ENCODE measurements around the gene CNGA1.
"Not testable (repeated sequence)": the region's sequence is repeated elsewhere in the genome, so short reads cannot be mapped to it uniquely, and the experiment has no call there.

The CNGA1 gene

GRCh38 chr4:47936336-47936735, 80.1 kb downstream of the CNGA1 start:
- no peak for FAIRE-seq
- no peak for TF ChIP-seq SPI1 (IDR thresholded peaks at IDR 0.05; ENCODE audit: low read depth, low read length)
- TF ChIP-seq TAF1 (IDR thresholded peaks at IDR 0.05; ENCODE audit: low read depth, low read length): no peak
- no peak for TF ChIP-seq POLR2AphosphoS5 (IDR thresholded peaks at IDR 0.05; ENCODE audit: low read depth, low read length)
- no peak for TF ChIP-seq POLR2A (IDR thresholded peaks at IDR 0.05; ENCODE audit: low read depth, low read length)
- TF ChIP-seq POU2F2 (IDR thresholded peaks at IDR 0.05; ENCODE audit: low read depth, low read length): no peak
- no peak for TF ChIP-seq PAX5 (IDR thresholded peaks at IDR 0.05; ENCODE audit: insufficient read depth, low read length, severe bottlenecking)

DNA sequence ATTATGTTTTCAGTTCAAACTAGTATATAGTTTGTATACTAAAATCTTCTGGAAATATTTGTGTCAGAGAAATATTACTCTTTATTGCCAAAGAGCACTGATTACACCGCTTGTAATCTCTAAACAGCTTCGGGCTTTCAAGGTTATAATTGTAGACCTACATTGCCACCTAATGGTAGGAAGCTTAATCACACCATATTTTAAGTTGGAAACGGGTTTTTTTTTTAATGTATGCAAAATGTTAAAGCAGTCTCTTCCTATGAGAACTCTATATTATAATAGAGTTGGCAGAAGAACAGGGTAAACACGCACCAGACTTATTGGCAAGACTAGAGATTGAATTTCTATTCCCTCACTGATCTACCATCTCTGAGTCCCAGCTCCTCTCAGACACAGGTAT, 82.6 kb downstream of the CNGA1 start:
- no peak for TF ChIP-seq POU2F2 (IDR thresholded peaks at IDR 0.05; ENCODE audit: low read depth, low read length)
- no peak for TF ChIP-seq PAX5 (IDR thresholded peaks at IDR 0.05; ENCODE audit: insufficient read depth, low read length, severe bottlenecking)
- no peak for TF ChIP-seq POLR2AphosphoS5 (IDR thresholded peaks at IDR 0.05; ENCODE audit: low read depth, low read length)
- TF ChIP-seq TAF1 (IDR thresholded peaks at IDR 0.05; ENCODE audit: low read depth, low read length): no peak
- no peak for TF ChIP-seq SPI1 (IDR thresholded peaks at IDR 0.05; ENCODE audit: low read depth, low read length)
- TF ChIP-seq POLR2A (IDR thresholded peaks at IDR 0.05; ENCODE audit: low read depth, low read length): no peak
- DNase-seq (ENCODE audit: insufficient read length, low spot score) (no peak), FAIRE-seq (peak; percentile 85)

More at GRCh38 chr4:47936336-47936735, 80.1 kb downstream of the CNGA1 start:
- no peak for DNase-seq (ENCODE audit: insufficient read length, low spot score)

GRCh38 chr4:47930971-47931804, 85.3 kb downstream of the CNGA1 start:
- TF ChIP-seq SPI1 (IDR thresholded peaks at IDR 0.05; ENCODE audit: low read depth, low read length) (no peak), TAF1 (IDR thresholded peaks at IDR 0.05; ENCODE audit: low read depth, low read length) (no peak), PAX5 (IDR thresholded peaks at IDR 0.05; ENCODE audit: insufficient read depth, low read length, severe bottlenecking) (no peak), POLR2A (IDR thresholded peaks at IDR 0.05; ENCODE audit: low read depth, low read length) (no peak), POU2F2 (IDR thresholded peaks at IDR 0.05; ENCODE audit: low read depth, low read length) (no peak), POLR2AphosphoS5 (IDR thresholded peaks at IDR 0.05; ENCODE audit: low read depth, low read length) (no peak)
- DNase-seq (ENCODE audit: insufficient read length, low spot score) (no peak), FAIRE-seq (no peak)

DNA sequence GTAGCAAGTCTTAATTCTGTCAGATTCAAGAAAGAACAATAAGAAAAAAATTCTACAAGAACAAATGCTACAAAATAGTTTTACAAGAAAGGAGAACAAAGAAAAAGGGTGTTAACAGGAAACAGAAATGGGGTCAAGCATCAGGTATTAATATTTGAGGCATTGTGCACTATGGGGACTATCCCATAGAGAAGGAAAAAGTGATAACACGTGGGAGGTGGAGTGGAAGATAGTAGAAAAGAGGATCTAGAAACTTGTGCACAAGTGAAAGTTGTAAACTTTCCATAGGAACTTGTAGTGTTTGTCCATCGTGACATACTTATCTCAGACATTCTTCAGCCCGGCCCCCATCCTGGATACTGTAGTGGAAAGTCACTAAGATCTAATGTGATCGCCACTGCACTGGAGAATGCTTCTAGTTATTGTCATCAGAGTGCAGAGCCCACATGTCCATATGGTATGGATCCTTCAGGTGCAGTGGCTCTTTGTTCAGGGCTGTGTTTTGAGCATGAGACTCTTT, 86.7 kb downstream of the CNGA1 start:
- DNase-seq (ENCODE audit: insufficient read length, low spot score): no peak
- no peak for TF ChIP-seq TAF1 (IDR thresholded peaks at IDR 0.05; ENCODE audit: low read depth, low read length)
- TF ChIP-seq PAX5 (IDR thresholded peaks at IDR 0.05; ENCODE audit: insufficient read depth, low read length, severe bottlenecking): no peak
- TF ChIP-seq POLR2A (IDR thresholded peaks at IDR 0.05; ENCODE audit: low read depth, low read length): no peak
- FAIRE-seq: no peak

- TF ChIP-seq PAX5 (IDR thresholded peaks at IDR 0.05; ENCODE audit: insufficient read depth, low read length, severe bottlenecking) (no peak), TAF1 (IDR thresholded peaks at IDR 0.05; ENCODE audit: low read depth, low read length) (no peak), POU2F2 (IDR thresholded peaks at IDR 0.05; ENCODE audit: low read depth, low read length) (no peak)
- DNase-seq (ENCODE audit: insufficient read length, low spot score): peak; percentile 13
- peak; percentile 95 for FAIRE-seq
Observed at GRCh38 chr4:47926667-47927258, 89.7 kb downstream of the CNGA1 start.

GRCh38 chr4:47923261-47923608, 93.2 kb downstream of the CNGA1 start:
- FAIRE-seq; DNase-seq (ENCODE audit: insufficient read length, low spot score): not testable (repeated sequence)
- TF ChIP-seq SPI1 (IDR thresholded peaks at IDR 0.05; ENCODE audit: low read depth, low read length): peak; percentile 8; the same call in 1 of the 2 replicates

GRCh38 chr4:47922436-47923260, 93.8 kb downstream of the CNGA1 start:
- not testable (repeated sequence) for FAIRE-seq; DNase-seq (ENCODE audit: insufficient read length, low spot score)

- FAIRE-seq; DNase-seq (ENCODE audit: insufficient read length, low spot score): not testable (repeated sequence)
Observed at GRCh38 chr4:47917163-47917562, 99.3 kb downstream of the CNGA1 start.

DNA sequence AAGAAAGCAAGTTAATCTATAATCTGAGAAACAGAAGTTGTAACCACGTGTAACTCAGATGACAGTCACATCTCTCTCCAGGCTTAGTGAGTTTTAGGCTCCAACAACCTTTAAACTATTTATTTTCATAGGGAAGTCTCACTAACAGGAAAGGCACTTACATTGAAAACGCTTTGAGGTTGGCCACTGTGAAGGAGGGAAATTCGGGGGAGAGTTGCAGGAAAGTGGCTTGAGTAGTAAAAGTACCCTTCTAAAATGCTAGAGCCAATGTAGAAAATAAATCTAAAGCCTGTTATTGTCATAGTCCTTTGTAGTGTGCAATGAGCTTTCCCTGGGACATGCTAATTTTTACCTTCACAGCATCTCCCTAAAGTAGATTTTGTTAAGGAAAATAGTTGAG, 101.1 kb downstream of the CNGA1 start:
- DNase-seq (ENCODE audit: insufficient read length, low spot score) (no peak), FAIRE-seq (no peak)
- no peak for TF ChIP-seq PAX5 (IDR thresholded peaks at IDR 0.05; ENCODE audit: insufficient read depth, low read length, severe bottlenecking)
- no peak for TF ChIP-seq POU2F2 (IDR thresholded peaks at IDR 0.05; ENCODE audit: low read depth, low read length)
- no peak for TF ChIP-seq POLR2AphosphoS5 (IDR thresholded peaks at IDR 0.05; ENCODE audit: low read depth, low read length)
- no peak for TF ChIP-seq SPI1 (IDR thresholded peaks at IDR 0.05; ENCODE audit: low read depth, low read length)
- no peak for TF ChIP-seq TAF1 (IDR thresholded peaks at IDR 0.05; ENCODE audit: low read depth, low read length)
- no peak for TF ChIP-seq POLR2A (IDR thresholded peaks at IDR 0.05; ENCODE audit: low read depth, low read length)

GRCh38 chr4:47914926-47915237, 101.6 kb downstream of the CNGA1 start:
- no peak for TF ChIP-seq TAF1 (IDR thresholded peaks at IDR 0.05; ENCODE audit: low read depth, low read length)
- DNase-seq (ENCODE audit: insufficient read length, low spot score) (no peak), FAIRE-seq (no peak)
